Activated naive CD8-positive, alpha-beta T cell treated with anti-CD3 and anti-CD28 coated beads, Interleukin-2, amount 10 ng/mL, durations not matched to agents 7 days and 5 days (primary cell): ENCODE data around the gene CIAO2A. TPM values are rescaled to one million over a fixed set of nuclear protein-coding genes. Genes with fewer than 3 reads are reported as not detected.

Experiments used
- ATAC-seq: fragments of 150-1000 bp; cut with Tn5 transposase; one replicate; pipeline ENCODE4 v1.10.0; 2021; ENCODE audit warnings: low read depth, moderate library complexity
- POLR2A ChIA-PET: fragments of 350-600 bp; sonication (Branson Sonifier 250); formaldehyde crosslinking; loops from one replicate; lab custom pipeline; 2021; ENCODE audit warnings: antibody characterized with exemption; lab: Charles Lee
- DNase-seq: peaks from one replicate; pipeline ENCODE4 v3.0.0; 2021
- H3K27ac Mint-ChIP-seq: one replicate; pipeline ENCODE4 v1.8.0; 2022; ENCODE audit warnings: mild to moderate bottlenecking, mixed read lengths
- H3K27me3 Mint-ChIP-seq: one replicate; pipeline ENCODE4 v1.8.0; 2022; ENCODE audit warnings: mild to moderate bottlenecking, moderate library complexity, mixed read lengths
- H3K36me3 Mint-ChIP-seq: one replicate; pipeline ENCODE4 v1.8.0; 2021; ENCODE audit warnings: mild to moderate bottlenecking, mixed read lengths
- H3K4me1 Mint-ChIP-seq: one replicate; pipeline ENCODE4 v1.8.0; 2021; ENCODE audit warnings: mixed read lengths
- H3K4me3 Mint-ChIP-seq: one replicate; pipeline ENCODE4 v1.8.0; 2022; ENCODE audit warnings: mild to moderate bottlenecking, moderate library complexity, mixed read lengths
- H3K9me3 Mint-ChIP-seq: one replicate; pipeline ENCODE4 v1.8.0; 2021; ENCODE audit warnings: mixed read lengths
- total RNA-seq, 2 experiments: library from RNA; stranded (reverse); gene quantifications; one replicate each; pipeline ENCODE4 v1.2.3, GENCODE V29; 2021

CIAO2A gene
- total RNA-seq = 10 to 100 TPM; 57.6 to 61.5 TPM

- no peaks in the 10 kb centered on the region for H3K27me3 Mint-ChIP-seq
- H3K4me3 Mint-ChIP-seq = peak within 1 kb of the TSS; percentile 90
- DNase-seq = peak; percentile 82
- POLR2A ChIA-PET = interaction anchor here (0.6 to 3.4 kb wide), 16 partner anchors 11 to 657 kb away, joined by 3 to 24 read pairs (median 4); partner anchors contain the start of genes HERC1, PPIB, SNX22 and TRIP4
- H3K9me3 Mint-ChIP-seq = no peaks in the 10 kb centered on the region
- peaks cover 47% of the 10 kb centered on the region for H3K4me1 Mint-ChIP-seq
- peaks cover 12% of the 10 kb centered on the region for H3K36me3 Mint-ChIP-seq
- peak; percentile 79 for ATAC-seq
- H3K27ac Mint-ChIP-seq = peak within 1 kb of the TSS; percentile 99
These were observed at the start of gene CIAO2A for GRCh38 chr15:64093627-64094417. TSS of gene CIAO2A (minus strand) at chr15:64093838. CDS start at chr15:64093768, 70 bp downstream.

GRCh38 chr15:64143276-64143675 is 49.6 kb upstream of the CIAO2A start:
- Mint-ChIP-seq H3K27me3 (no peaks in the 10 kb centered on the region), H3K9me3 (no peaks in the 10 kb centered on the region), H3K36me3 (peaks cover 11% of the 10 kb centered on the region), H3K4me3 (no peak overlapping the region), H3K27ac (no peak overlapping the region), H3K4me1 (no peaks in the 10 kb centered on the region)
- ATAC-seq = no peak
- POLR2A ChIA-PET = no interaction called here
- no peak for DNase-seq

GRCh38 chr15:64141798-64142512 is 48.3 kb upstream of the CIAO2A start:
- Mint-ChIP-seq H3K36me3 (peaks cover 11% of the 10 kb centered on the region), H3K27ac (no peak overlapping the region), H3K4me1 (no peaks in the 10 kb centered on the region), H3K27me3 (no peaks in the 10 kb centered on the region), H3K4me3 (no peak overlapping the region), H3K9me3 (no peaks in the 10 kb centered on the region)
- DNase-seq = no peak
- no peak for ATAC-seq
- POLR2A ChIA-PET = interaction anchor here (0.6 kb wide), 2 partner anchors 11 to 799 kb away, joined by 3 read pairs; no protein-coding TSS in a partner anchor

GRCh38 chr15:64138331-64138941 is 44.8 kb upstream of the CIAO2A start:
- H3K4me1 Mint-ChIP-seq = no peaks in the 10 kb centered on the region
- POLR2A ChIA-PET = no interaction called here
- H3K27me3 Mint-ChIP-seq = no peaks in the 10 kb centered on the region
- no peaks in the 10 kb centered on the region for H3K9me3 Mint-ChIP-seq
- no peak overlapping the region for H3K4me3 Mint-ChIP-seq
- no peak overlapping the region for H3K27ac Mint-ChIP-seq
- no peak for ATAC-seq
- H3K36me3 Mint-ChIP-seq = peaks cover 12% of the 10 kb centered on the region
- DNase-seq = no peak

GRCh38 chr15:64137226-64137833 is 43.7 kb upstream of the CIAO2A start:
- no peak for DNase-seq
- peak; percentile 29 for ATAC-seq
- Mint-ChIP-seq H3K27me3 (no peaks in the 10 kb centered on the region), H3K36me3 (peaks cover 13% of the 10 kb centered on the region), H3K4me1 (no peaks in the 10 kb centered on the region), H3K27ac (no peak overlapping the region), H3K4me3 (no peak overlapping the region), H3K9me3 (no peaks in the 10 kb centered on the region)
- POLR2A ChIA-PET = no interaction called here

- POLR2A ChIA-PET = no interaction called here
- H3K27me3 Mint-ChIP-seq = no peaks in the 10 kb centered on the region
- H3K4me3 Mint-ChIP-seq = no peak overlapping the region
- no peaks in the 10 kb centered on the region for H3K9me3 Mint-ChIP-seq
- DNase-seq (no peak), ATAC-seq (no peak)
- H3K27ac Mint-ChIP-seq = no peak overlapping the region
- peaks cover 10% of the 10 kb centered on the region for H3K36me3 Mint-ChIP-seq
- no peaks in the 10 kb centered on the region for H3K4me1 Mint-ChIP-seq
These were observed 42.7 kb upstream of the CIAO2A start for GRCh38 chr15:64136347-64136746.

- DNase-seq = no peak
- ATAC-seq = no peak
- Mint-ChIP-seq H3K9me3 (no peaks in the 10 kb centered on the region), H3K27ac (no peak overlapping the region), H3K4me1 (no peaks in the 10 kb centered on the region), H3K27me3 (no peaks in the 10 kb centered on the region), H3K36me3 (peaks cover 8% of the 10 kb centered on the region), H3K4me3 (no peak overlapping the region)
- POLR2A ChIA-PET = no interaction called here
These were observed 40.7 kb upstream of the CIAO2A start for GRCh38 chr15:64134345-64134829.

- Mint-ChIP-seq H3K4me1 (no peaks in the 10 kb centered on the region), H3K27me3 (no peaks in the 10 kb centered on the region), H3K36me3 (peaks cover 8% of the 10 kb centered on the region), H3K4me3 (no peak overlapping the region), H3K27ac (no peak overlapping the region), H3K9me3 (no peaks in the 10 kb centered on the region)
- POLR2A ChIA-PET = no interaction called here
- ATAC-seq (no peak), DNase-seq (no peak)
These were observed 40.1 kb upstream of the CIAO2A start for GRCh38 chr15:64133623-64134344.

GRCh38 chr15:64132217-64132616 is 38.6 kb upstream of the CIAO2A start:
- no peak overlapping the region for H3K4me3 Mint-ChIP-seq
- H3K36me3 Mint-ChIP-seq = peaks cover 19% of the 10 kb centered on the region
- H3K4me1 Mint-ChIP-seq = peaks cover 5% of the 10 kb centered on the region
- H3K27me3 Mint-ChIP-seq = no peaks in the 10 kb centered on the region
- no peaks in the 10 kb centered on the region for H3K9me3 Mint-ChIP-seq
- DNase-seq (no peak), ATAC-seq (no peak)
- POLR2A ChIA-PET = interaction anchor here (1.2 to 1.5 kb wide), 2 partner anchors 10 to 11 kb away, joined by 3 read pairs; no protein-coding TSS in a partner anchor
- no peak overlapping the region for H3K27ac Mint-ChIP-seq

- Mint-ChIP-seq H3K27me3 (no peaks in the 10 kb centered on the region), H3K4me1 (peaks cover 5% of the 10 kb centered on the region), H3K27ac (no peak overlapping the region), H3K36me3 (peaks cover 18% of the 10 kb centered on the region), H3K9me3 (no peaks in the 10 kb centered on the region), H3K4me3 (no peak overlapping the region)
- POLR2A ChIA-PET = interaction anchor here (1.5 kb wide), 1 partner anchor 10 kb away, joined by 3 read pairs; no protein-coding TSS in a partner anchor
- DNase-seq (no peak), ATAC-seq (no peak)
These were observed 37.9 kb upstream of the CIAO2A start for GRCh38 chr15:64131547-64131946.

GRCh38 chr15:64130159-64130558 is 36.5 kb upstream of the CIAO2A start:
- no peak overlapping the region for H3K27ac Mint-ChIP-seq
- ATAC-seq (no peak), DNase-seq (no peak)
- H3K4me1 Mint-ChIP-seq = peaks cover 5% of the 10 kb centered on the region
- H3K27me3 Mint-ChIP-seq = no peaks in the 10 kb centered on the region
- H3K4me3 Mint-ChIP-seq = no peak overlapping the region
- POLR2A ChIA-PET = no interaction called here
- H3K9me3 Mint-ChIP-seq = no peaks in the 10 kb centered on the region
- peaks cover 21% of the 10 kb centered on the region for H3K36me3 Mint-ChIP-seq

- no peak overlapping the region for H3K27ac Mint-ChIP-seq
- H3K9me3 Mint-ChIP-seq = no peaks in the 10 kb centered on the region
These were observed 34.1 kb upstream of the CIAO2A start for GRCh38 chr15:64127521-64128270.

More at GRCh38 chr15:64127521-64128270, 34.1 kb upstream of the CIAO2A start:
- POLR2A ChIA-PET = no interaction called here
- H3K4me3 Mint-ChIP-seq = no peak overlapping the region
- H3K27me3 Mint-ChIP-seq = no peaks in the 10 kb centered on the region
- DNase-seq (no peak), ATAC-seq (no peak)
- peaks cover 5% of the 10 kb centered on the region for H3K4me1 Mint-ChIP-seq
- peaks cover 24% of the 10 kb centered on the region for H3K36me3 Mint-ChIP-seq
